Panc1 (cell line): ENCODE results near the gene ROR1.

Experiments used
- CTCF ChIP-seq: fragments of 450-650 bp; IDR thresholded peaks from 2 replicates; pipeline ENCODE4 v1.5.1; 2017; ENCODE audit warnings: mild to moderate bottlenecking
- SIN3A ChIP-seq: IDR thresholded peaks from 2 replicates; pipeline ENCODE4 v1.6.1; 2012; ENCODE audit warnings: low read depth, mild to moderate bottlenecking, low read length, moderate library complexity, borderline replicate concordance; ENCODE audit not compliant: insufficient read depth
- TF ChIP-seq, protein P1 (sequence below), 2 experiments: IDR thresholded peaks; 2 replicates each; pipeline ENCODE4 v1.6.1; 2011 to 2012; ENCODE audit warnings: low read depth in 2 of 2, control low read depth in 1 of 2, low read length in 1 of 2, mild to moderate bottlenecking in 1 of 2, moderate library complexity in 1 of 2; ENCODE audit not compliant: insufficient read depth in 1 of 2

DNA sequence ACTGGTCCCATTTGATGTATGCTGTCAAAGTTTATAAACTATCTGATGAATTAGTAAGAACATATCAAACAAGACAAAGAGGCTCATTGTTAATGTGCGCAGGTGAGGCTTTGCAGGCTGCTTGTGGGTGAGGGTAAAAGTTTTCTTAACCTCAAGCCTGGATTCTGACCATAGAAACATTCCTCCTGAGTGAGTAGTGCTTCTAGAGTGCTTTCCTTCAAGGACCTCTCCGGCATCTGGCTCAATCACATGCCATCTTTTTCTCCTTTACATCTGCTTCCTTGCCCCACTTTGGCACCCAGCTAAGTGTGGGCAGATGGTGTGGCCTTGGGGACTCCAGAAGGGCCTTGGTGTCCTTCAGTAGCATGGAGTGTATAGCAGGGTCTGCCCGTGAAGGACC lies 104.0 kb downstream of the ROR1 start:
- TF ChIP-seq CTCF (no peak), SIN3A (no peak)
- TF ChIP-seq, protein P1, sequence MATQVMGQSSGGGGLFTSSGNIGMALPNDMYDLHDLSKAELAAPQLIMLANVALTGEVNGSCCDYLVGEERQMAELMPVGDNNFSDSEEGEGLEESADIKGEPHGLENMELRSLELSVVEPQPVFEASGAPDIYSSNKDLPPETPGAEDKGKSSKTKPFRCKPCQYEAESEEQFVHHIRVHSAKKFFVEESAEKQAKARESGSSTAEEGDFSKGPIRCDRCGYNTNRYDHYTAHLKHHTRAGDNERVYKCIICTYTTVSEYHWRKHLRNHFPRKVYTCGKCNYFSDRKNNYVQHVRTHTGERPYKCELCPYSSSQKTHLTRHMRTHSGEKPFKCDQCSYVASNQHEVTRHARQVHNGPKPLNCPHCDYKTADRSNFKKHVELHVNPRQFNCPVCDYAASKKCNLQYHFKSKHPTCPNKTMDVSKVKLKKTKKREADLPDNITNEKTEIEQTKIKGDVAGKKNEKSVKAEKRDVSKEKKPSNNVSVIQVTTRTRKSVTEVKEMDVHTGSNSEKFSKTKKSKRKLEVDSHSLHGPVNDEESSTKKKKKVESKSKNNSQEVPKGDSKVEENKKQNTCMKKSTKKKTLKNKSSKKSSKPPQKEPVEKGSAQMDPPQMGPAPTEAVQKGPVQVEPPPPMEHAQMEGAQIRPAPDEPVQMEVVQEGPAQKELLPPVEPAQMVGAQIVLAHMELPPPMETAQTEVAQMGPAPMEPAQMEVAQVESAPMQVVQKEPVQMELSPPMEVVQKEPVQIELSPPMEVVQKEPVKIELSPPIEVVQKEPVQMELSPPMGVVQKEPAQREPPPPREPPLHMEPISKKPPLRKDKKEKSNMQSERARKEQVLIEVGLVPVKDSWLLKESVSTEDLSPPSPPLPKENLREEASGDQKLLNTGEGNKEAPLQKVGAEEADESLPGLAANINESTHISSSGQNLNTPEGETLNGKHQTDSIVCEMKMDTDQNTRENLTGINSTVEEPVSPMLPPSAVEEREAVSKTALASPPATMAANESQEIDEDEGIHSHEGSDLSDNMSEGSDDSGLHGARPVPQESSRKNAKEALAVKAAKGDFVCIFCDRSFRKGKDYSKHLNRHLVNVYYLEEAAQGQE (IDR thresholded peaks at IDR 0.05; ENCODE audit: insufficient read depth in 1 of 2, low read depth in 2 of 2, low read length in 1 of 2) = no peak
